Peyer's patch (tissue), 4 donors: ENCODE measurements around the gene GH2.

Source experiments
- CTCF ChIP-seq, 6 experiments: fragments of 450-650 bp in 4 of 6; fragments of 200-600 bp in 2 of 6; sonication (generic) in 1 of 6; IDR thresholded peaks; one replicate each; pipeline ENCODE4 v1.5.1; 2017 to 2019; ENCODE audit warnings: antibody characterized with exemption in 6 of 6, mild to moderate bottlenecking in 3 of 6, moderate library complexity in 1 of 6
- POLR2A ChIP-seq, 2 donors: fragments of 450-650 bp; IDR thresholded peaks; one replicate each; pipeline ENCODE4 v1.5.1; 2017; ENCODE audit warnings: antibody characterized with exemption in 2 of 2, mild to moderate bottlenecking in 2 of 2, moderate library complexity in 2 of 2

- TF ChIP-seq CTCF (IDR thresholded peaks at IDR 0.05) (no peak), POLR2A (IDR thresholded peaks at IDR 0.05) (no peak)
These were observed 47.4 kb upstream of the GH2 start for GRCh38 chr17:63928966-63929695.
